Skeletal muscle satellite cell (primary cell): ENCODE measurements around the gene MAP1LC3B. TPM values are rescaled to one million over a fixed set of nuclear protein-coding genes. Genes with fewer than 3 reads are reported as not detected.

ENCODE experiments used
- H3K27me3 ChIP-seq: 2 replicates; pipeline ENCODE4 v1.7.0; 2013; ENCODE audit warnings: low read length; ENCODE audit not compliant: control insufficient read depth, insufficient read depth
- H3K36me3 ChIP-seq: 2 replicates; pipeline ENCODE4 v1.7.0; 2013; ENCODE audit warnings: mild to moderate bottlenecking, control low read depth, low read length; ENCODE audit not compliant: insufficient read depth
- H3K4me1 ChIP-seq: 2 replicates; pipeline ENCODE4 v1.7.0; 2013; ENCODE audit warnings: low read length; ENCODE audit not compliant: control insufficient read depth, insufficient read depth
- H3K4me2 ChIP-seq: 2 replicates; pipeline ENCODE4 v1.7.0; 2013; ENCODE audit warnings: mild to moderate bottlenecking, low read length
- H3K4me3 ChIP-seq: 2 replicates; pipeline ENCODE4 v1.7.0; 2013; ENCODE audit warnings: low read length
- H3K9ac ChIP-seq: 2 replicates; pipeline ENCODE4 v1.7.0; 2013; ENCODE audit warnings: mild to moderate bottlenecking, low read depth, low read length, moderate library complexity
- H3K9me3 ChIP-seq: replicated peaks from 2 replicates; pipeline ENCODE4 v1.7.0; 2013; ENCODE audit warnings: mild to moderate bottlenecking, control low read depth, low read length
- total RNA-seq: library from RNA; depleted of rRNA; stranded (reverse); fragments of >200 nt; gene quantifications from 2 replicates; pipeline ENCODE4 v1.2.3, GENCODE V29; 2012; rRNA removed

MAP1LC3B gene
- total RNA-seq, result 22.3 and 25.1 TPM in 2 replicates

- H3K9ac ChIP-seq, result peak within 1 kb of the TSS; percentile 93
- peaks cover 47% of the 10 kb centered on the region for H3K4me1 ChIP-seq
- peak within 1 kb of the TSS; percentile 80 for H3K4me3 ChIP-seq
- H3K27me3 ChIP-seq, result no peaks in the 10 kb centered on the region
- no peaks in the 10 kb centered on the region for H3K9me3 ChIP-seq
- no peaks in the 10 kb centered on the region for H3K36me3 ChIP-seq
- H3K4me2 ChIP-seq, result peak within 1 kb of the TSS; percentile 95
Measured at GRCh38 chr16:87391950-87392820, at the start of gene MAP1LC3B. MAP1LC3B (plus strand) TSS chr16:87392336; CDS start chr16:87392428, 92 bp downstream.

GRCh38 chr16:87342504-87342903 is 49.6 kb upstream of the MAP1LC3B start:
- Histone ChIP-seq H3K4me2 (no peak overlapping the region), H3K27me3 (no peaks in the 10 kb centered on the region), H3K4me3 (no peak overlapping the region), H3K36me3 (peaks cover 47% of the 10 kb centered on the region), H3K9ac (no peak overlapping the region), H3K9me3 (no peaks in the 10 kb centered on the region), H3K4me1 (no peaks in the 10 kb centered on the region)

GRCh38 chr16:87342978-87343752 is 49.0 kb upstream of the MAP1LC3B start:
- Histone ChIP-seq H3K4me3 (no peak overlapping the region), H3K9ac (no peak overlapping the region), H3K36me3 (peaks cover 43% of the 10 kb centered on the region), H3K9me3 (no peaks in the 10 kb centered on the region), H3K27me3 (no peaks in the 10 kb centered on the region), H3K4me2 (no peak overlapping the region), H3K4me1 (no peaks in the 10 kb centered on the region)

- no peak overlapping the region for H3K4me2 ChIP-seq
- no peak overlapping the region for H3K9ac ChIP-seq
- no peaks in the 10 kb centered on the region for H3K27me3 ChIP-seq
- H3K36me3 ChIP-seq, result peaks cover 42% of the 10 kb centered on the region
- no peak overlapping the region for H3K4me3 ChIP-seq
- H3K4me1 ChIP-seq, result no peaks in the 10 kb centered on the region
- no peaks in the 10 kb centered on the region for H3K9me3 ChIP-seq
Measured at GRCh38 chr16:87343753-87344050, 48.4 kb upstream of the MAP1LC3B start.

- Histone ChIP-seq H3K4me3 (no peak overlapping the region), H3K9me3 (no peaks in the 10 kb centered on the region), H3K36me3 (peaks cover 36% of the 10 kb centered on the region), H3K4me2 (no peak overlapping the region), H3K27me3 (no peaks in the 10 kb centered on the region), H3K9ac (no peak overlapping the region), H3K4me1 (no peaks in the 10 kb centered on the region)
Measured at GRCh38 chr16:87344165-87344930, 47.8 kb upstream of the MAP1LC3B start.

- H3K27me3 ChIP-seq, result no peaks in the 10 kb centered on the region
- no peak overlapping the region for H3K4me2 ChIP-seq
- H3K4me3 ChIP-seq, result no peak overlapping the region
- H3K36me3 ChIP-seq, result peaks cover 33% of the 10 kb centered on the region
- no peaks in the 10 kb centered on the region for H3K4me1 ChIP-seq
- H3K9ac ChIP-seq, result no peak overlapping the region
- H3K9me3 ChIP-seq, result no peaks in the 10 kb centered on the region
Measured at GRCh38 chr16:87344931-87345631, 47.1 kb upstream of the MAP1LC3B start.

GRCh38 chr16:87345726-87346424 is 46.3 kb upstream of the MAP1LC3B start:
- no peaks in the 10 kb centered on the region for H3K27me3 ChIP-seq
- no peak overlapping the region for H3K4me2 ChIP-seq
- H3K36me3 ChIP-seq, result peaks cover 33% of the 10 kb centered on the region
- no peak overlapping the region for H3K9ac ChIP-seq
- no peak overlapping the region for H3K4me3 ChIP-seq
- H3K4me1 ChIP-seq, result peaks cover 6% of the 10 kb centered on the region
- no peaks in the 10 kb centered on the region for H3K9me3 ChIP-seq

- Histone ChIP-seq H3K9me3 (no peaks in the 10 kb centered on the region), H3K4me1 (peaks cover 12% of the 10 kb centered on the region), H3K4me3 (no peak overlapping the region), H3K9ac (no peak overlapping the region), H3K27me3 (no peaks in the 10 kb centered on the region), H3K4me2 (no peak overlapping the region), H3K36me3 (peaks cover 33% of the 10 kb centered on the region)
Measured at GRCh38 chr16:87346517-87347060, 45.5 kb upstream of the MAP1LC3B start.

- Histone ChIP-seq H3K4me1 (peaks cover 15% of the 10 kb centered on the region), H3K4me2 (no peak overlapping the region), H3K4me3 (no peak overlapping the region), H3K36me3 (peaks cover 19% of the 10 kb centered on the region), H3K9me3 (no peaks in the 10 kb centered on the region), H3K9ac (no peak overlapping the region), H3K27me3 (no peaks in the 10 kb centered on the region)
Measured at GRCh38 chr16:87347932-87348615, 44.1 kb upstream of the MAP1LC3B start.

- Histone ChIP-seq H3K4me2 (no peak overlapping the region), H3K9me3 (no peaks in the 10 kb centered on the region), H3K4me3 (no peak overlapping the region), H3K4me1 (peaks cover 15% of the 10 kb centered on the region), H3K36me3 (peaks cover 13% of the 10 kb centered on the region), H3K9ac (no peak overlapping the region), H3K27me3 (no peaks in the 10 kb centered on the region)
Measured at GRCh38 chr16:87348616-87349157, 43.4 kb upstream of the MAP1LC3B start.
